H1 (cell line): ENCODE data around the gene ANKRD66. TPM values are rescaled to one million over a fixed set of nuclear protein-coding genes. Genes with fewer than 3 reads are reported as not detected.

Source experiments
- CTCF ChIA-PET: fragments of 300-600 bp; sonication (Branson Sonifier 250); formaldehyde crosslinking; loops from one replicate; lab custom pipeline; 2021; ENCODE audit not compliant: partially characterized antibody; lab: Charles Lee
- POLR2A ChIA-PET: fragments of 300-600 bp; sonication (Branson Sonifier 250); formaldehyde crosslinking; loops from one replicate; lab custom pipeline; 2021; ENCODE audit warnings: inconsistent platforms; ENCODE audit not compliant: partially characterized antibody; lab: Charles Lee
- DNase-seq, 2 experiments: peaks; one replicate each; pipeline versions ENCODE4 v3.0.0 to v3.0.0-alpha.2; 2010 to 2022; ENCODE audit warnings: low spot score in 2 of 2, low read depth in 1 of 2, mixed read lengths in 1 of 2
- FAIRE-seq: peaks from 2 replicates; lab custom pipeline; 2011; peaks lifted over from hg19 to GRCh38; lab: Jason Lieb, UNC
- H2AFZ ChIP-seq: 2 replicates; pipeline ENCODE4 v1.8.1; 2012; ENCODE audit warnings: low read length, inconsistent platforms
- H2AK5ac ChIP-seq: 2 replicates; pipeline ENCODE4 v1.6.1; 2013; ENCODE audit warnings: low read depth, low read length
- H2BK120ac ChIP-seq: replicated peaks from 2 replicates; pipeline ENCODE3; 2013; ENCODE audit warnings: low read depth, low read length, inconsistent platforms
- H2BK12ac ChIP-seq: 2 replicates; pipeline ENCODE4 v1.6.1; 2013; ENCODE audit warnings: low read depth, low read length
- H2BK15ac ChIP-seq: 2 replicates; pipeline ENCODE4 v1.6.1; 2013; ENCODE audit warnings: low read length
- H2BK20ac ChIP-seq: 2 replicates; pipeline ENCODE4 v1.6.1; 2013; ENCODE audit warnings: low read length
- H2BK5ac ChIP-seq: 2 replicates; pipeline ENCODE4 v1.6.1; 2013; ENCODE audit warnings: low read depth, low read length
- H3K14ac ChIP-seq: 2 replicates; pipeline ENCODE4 v1.6.1; 2013; ENCODE audit warnings: inconsistent platforms; ENCODE audit not compliant: insufficient read length
- H3K18ac ChIP-seq: 2 replicates; pipeline ENCODE4 v1.6.1; 2013; ENCODE audit warnings: low read length; ENCODE audit errors: extremely low read depth
- H3K23ac ChIP-seq: 2 replicates; pipeline ENCODE4 v1.6.1; 2013; ENCODE audit warnings: inconsistent platforms; ENCODE audit not compliant: insufficient read length
- H3K23me2 ChIP-seq: 2 replicates; pipeline ENCODE4 v1.6.1; 2013; ENCODE audit warnings: low read depth, low read length
- H3K27ac ChIP-seq: 2 replicates; pipeline ENCODE4 v1.6.1; 2011; ENCODE audit warnings: low read depth, low read length, inconsistent platforms
- H3K27me3 ChIP-seq, 4 experiments: replicated peaks in 1 of 4; 1 replicate in 1 of 4; 2 replicates in 3 of 4; pipeline versions ENCODE4 v1.6.1 to v1.8.1; 2011 to 2013; ENCODE audit warnings: low read length in 3 of 4, mild to moderate bottlenecking in 3 of 4, inconsistent platforms in 2 of 4, mixed read lengths in 2 of 4, moderate library complexity in 1 of 4; ENCODE audit not compliant: control insufficient read depth in 3 of 4, insufficient read depth in 3 of 4; ENCODE audit errors: extremely low read depth in 1 of 4
- H3K36me3 ChIP-seq, 4 experiments: 2 replicates each; pipeline versions ENCODE4 v1.6.1 to v1.8.1; 2011 to 2013; ENCODE audit warnings: mild to moderate bottlenecking in 4 of 4, low read length in 3 of 4, moderate library complexity in 2 of 4, control low read depth in 1 of 4, inconsistent platforms in 1 of 4; ENCODE audit not compliant: insufficient read depth in 4 of 4, control insufficient read depth in 2 of 4
- H3K4ac ChIP-seq: replicated peaks from 2 replicates; pipeline ENCODE3; 2013; ENCODE audit warnings: low read length, low read depth, mixed read lengths, inconsistent platforms; ENCODE audit not compliant: insufficient read length
- H3K4me1 ChIP-seq, 4 experiments: replicated peaks in 1 of 4; 1 replicate in 1 of 4; 2 replicates in 3 of 4; pipeline versions ENCODE4 v1.6.1 to v1.8.1; 2011 to 2013; ENCODE audit warnings: low read length in 3 of 4, inconsistent platforms in 2 of 4, mixed read lengths in 1 of 4; ENCODE audit not compliant: insufficient read depth in 4 of 4, control insufficient read depth in 3 of 4
- H3K4me2 ChIP-seq, 2 experiments: 2 replicates each; pipeline versions ENCODE4 v1.6.1 to v1.8.1; 2011 to 2013; ENCODE audit warnings: low read depth in 2 of 2, low read length in 2 of 2, control low read depth in 1 of 2, inconsistent platforms in 1 of 2, mild to moderate bottlenecking in 1 of 2; ENCODE audit not compliant: insufficient read depth in 1 of 2
- H3K4me3 ChIP-seq, 4 experiments: fragments of 200-600, 300-600 bp in 1 of 4; sonication (generic), shearing (Covaris generic), sonication (Bioruptor Twin) in 1 of 4; 2 replicates each; pipeline versions ENCODE4 v1.5.1 to v1.8.1; 2011 to 2016; ENCODE audit warnings: low read length in 4 of 4, low read depth in 3 of 4, control low read depth in 2 of 4, inconsistent platforms in 2 of 4, mild to moderate bottlenecking in 2 of 4, mixed read lengths in 1 of 4, moderate library complexity in 1 of 4; ENCODE audit not compliant: insufficient read depth in 2 of 4; ENCODE audit errors: extremely low read depth in 1 of 4
- H3K56ac ChIP-seq: replicated peaks from 2 replicates; pipeline ENCODE3; 2013; ENCODE audit warnings: low read depth, mild to moderate bottlenecking, mixed read lengths, low read length, inconsistent platforms; ENCODE audit not compliant: insufficient read length
- H3K79me1 ChIP-seq: 2 replicates; pipeline ENCODE4 v1.6.1; 2013; ENCODE audit warnings: low read depth, low read length, control low read depth
- H3K79me2 ChIP-seq, 2 experiments: 2 replicates each; pipeline versions ENCODE4 v1.6.1 to v1.8.1; 2012 to 2013; ENCODE audit warnings: low read length in 2 of 2, mild to moderate bottlenecking in 2 of 2, inconsistent platforms in 1 of 2; ENCODE audit not compliant: insufficient read depth in 2 of 2, control insufficient read depth in 1 of 2
- H3K9ac ChIP-seq, 4 experiments: replicated peaks in 1 of 4; 1 replicate in 1 of 4; 2 replicates in 3 of 4; pipeline versions ENCODE4 v1.6.1 to v1.8.1; 2011 to 2013; ENCODE audit warnings: low read depth in 3 of 4, low read length in 3 of 4, control low read depth in 2 of 4, mild to moderate bottlenecking in 2 of 4, moderate library complexity in 2 of 4, inconsistent platforms in 1 of 4; ENCODE audit errors: extremely low read depth in 1 of 4
- H3K9me3 ChIP-seq, 2 experiments: 2 replicates each; pipeline versions ENCODE4 v1.6.1 to v1.8.1; 2012 to 2013; ENCODE audit warnings: mild to moderate bottlenecking in 2 of 2, moderate library complexity in 2 of 2, control low read depth in 1 of 2, inconsistent platforms in 1 of 2, low read depth in 1 of 2, low read length in 1 of 2, mixed read lengths in 1 of 2; ENCODE audit not compliant: insufficient read depth in 2 of 2
- H4K20me1 ChIP-seq, 2 experiments: replicated peaks in 1 of 2; 2 replicates each; pipeline versions ENCODE3 to v1.8.1; 2011 to 2013; ENCODE audit warnings: inconsistent platforms in 2 of 2, low read length in 2 of 2, mild to moderate bottlenecking in 1 of 2; ENCODE audit not compliant: insufficient read depth in 2 of 2, control insufficient read depth in 1 of 2
- H4K5ac ChIP-seq: 2 replicates; pipeline ENCODE4 v1.6.1; 2013; ENCODE audit warnings: low read length, low read depth, mixed read lengths, inconsistent platforms; ENCODE audit not compliant: insufficient read length
- H4K8ac ChIP-seq: 2 replicates; pipeline ENCODE4 v1.8.0; 2013; ENCODE audit warnings: mild to moderate bottlenecking, moderate library complexity, low read length, inconsistent platforms; ENCODE audit not compliant: insufficient read depth; ENCODE audit errors: extremely low read depth
- H4K91ac ChIP-seq: replicated peaks from 2 replicates; pipeline ENCODE3; 2013; ENCODE audit warnings: low read length, mixed read lengths, inconsistent platforms; ENCODE audit not compliant: insufficient read length
- SIX5 ChIP-seq: IDR thresholded peaks from 2 replicates; pipeline ENCODE4 v1.6.1; 2011; ENCODE audit warnings: mild to moderate bottlenecking, low read depth, low read length
- WGBS, 2 experiments: shearing (Covaris generic) in 1 of 2; methylation state at CpG; one replicate each; pipeline versions ENCODE4 v1.1.6 to v1.1.7; 2013 to 2015; ENCODE audit warnings: low lambda C conversion rate in 2 of 2, mixed read lengths in 2 of 2, inconsistent platforms in 1 of 2, low coverage in 1 of 2, missing lambda C conversion rate in 1 of 2; ENCODE audit not compliant: insufficient replicate concordance in 2 of 2, insufficient coverage in 1 of 2, insufficient read length in 1 of 2; ENCODE audit errors: extremely low coverage in 1 of 2, missing lambda C conversion rate in 1 of 2; 5-methylcytosine and 5-hydroxymethylcytosine counted together
- polyA plus RNA-seq, 7 experiments: library from polyadenylated mRNA; depleted of rRNA in 3 of 7; stranded (reverse) in 5 of 7; unstranded in 2 of 7; fragments of >200 nt in 5 of 7; fragments of 200-250 nt in 2 of 7; gene quantifications; 1 replicate in 5 of 7; 2 replicates in 1 of 7; 4 replicates in 1 of 7; pipeline versions ENCODE4 v1.2.1 to v1.2.3, GENCODE V29; 2011 to 2013; ENCODE audit warnings: missing spikeins in 2 of 7, mixed read lengths in 2 of 7
- total RNA-seq: library from RNA; stranded (reverse); fragmentation: NEBNext Ultra II Directional; extraction: Animal tissue kit (Norgen Biotek cat#: 25700); gene quantifications from 2 replicates; pipeline ENCODE4 v1.2.1, GENCODE V29; 2021

The ANKRD66 gene
- total and polyA plus RNA-seq, 2 of the 8 experiments (the other 6 are each of a cell fraction or from before 2014, with no cell fraction given) = 0.05 TPM; not detected in 1

- DNase-seq (no peak), FAIRE-seq (no peak)
- Histone ChIP-seq H2BK5ac (no peak overlapping the region), H2BK15ac (no peak overlapping the region), H3K23me2 (no peaks in the 10 kb centered on the region), H3K14ac (no peak overlapping the region), H4K20me1 (no peaks in the 10 kb centered on the region), H3K4me1 (no peaks in the 10 kb centered on the region), H3K27me3 (no peaks in the 10 kb centered on the region), H3K79me1 (no peaks in the 10 kb centered on the region), H2BK120ac (no peak overlapping the region), H3K4ac (no peak overlapping the region), H3K23ac (no peak overlapping the region), H3K4me2 (no peak overlapping the region), H3K56ac (no peak overlapping the region), H2AK5ac (no peak overlapping the region), H4K5ac (no peak overlapping the region), H2BK12ac (no peak overlapping the region), H2AFZ (peak overlapping the region; percentile 62), H3K4me3 (no peak overlapping the region), H2BK20ac (no peak overlapping the region), H3K36me3 (no peaks in the 10 kb centered on the region), H4K91ac (no peak overlapping the region), H3K18ac (no peak overlapping the region), H4K8ac (no peak overlapping the region), H3K9ac (no peak overlapping the region), H3K9me3 (no peaks in the 10 kb centered on the region), H3K79me2 (no peaks in the 10 kb centered on the region), H3K27ac (no peak overlapping the region)
- CTCF ChIA-PET = interaction anchor here (1.0 to 1.2 kb wide), 4 partner anchors 55 to 70 kb away, joined by 3 to 4 read pairs (median 3); partner anchors contain the start of gene PLA2G7
- 88% methylated on average over 4 of the region's 4 CpGs; no CpG with 5 or more reads in 1 of the 2 experiments for WGBS, 2 experiments
- POLR2A ChIA-PET = no interaction called here
- no peak for TF ChIP-seq SIX5
Measured at GRCh38 chr6:46789434-46790354, 43.0 kb downstream of the ANKRD66 start.
